Measurements from ENCODE around the gene NSMF.

- TF ChIP-seq, protein P1, sequence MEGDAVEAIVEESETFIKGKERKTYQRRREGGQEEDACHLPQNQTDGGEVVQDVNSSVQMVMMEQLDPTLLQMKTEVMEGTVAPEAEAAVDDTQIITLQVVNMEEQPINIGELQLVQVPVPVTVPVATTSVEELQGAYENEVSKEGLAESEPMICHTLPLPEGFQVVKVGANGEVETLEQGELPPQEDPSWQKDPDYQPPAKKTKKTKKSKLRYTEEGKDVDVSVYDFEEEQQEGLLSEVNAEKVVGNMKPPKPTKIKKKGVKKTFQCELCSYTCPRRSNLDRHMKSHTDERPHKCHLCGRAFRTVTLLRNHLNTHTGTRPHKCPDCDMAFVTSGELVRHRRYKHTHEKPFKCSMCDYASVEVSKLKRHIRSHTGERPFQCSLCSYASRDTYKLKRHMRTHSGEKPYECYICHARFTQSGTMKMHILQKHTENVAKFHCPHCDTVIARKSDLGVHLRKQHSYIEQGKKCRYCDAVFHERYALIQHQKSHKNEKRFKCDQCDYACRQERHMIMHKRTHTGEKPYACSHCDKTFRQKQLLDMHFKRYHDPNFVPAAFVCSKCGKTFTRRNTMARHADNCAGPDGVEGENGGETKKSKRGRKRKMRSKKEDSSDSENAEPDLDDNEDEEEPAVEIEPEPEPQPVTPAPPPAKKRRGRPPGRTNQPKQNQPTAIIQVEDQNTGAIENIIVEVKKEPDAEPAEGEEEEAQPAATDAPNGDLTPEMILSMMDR (conservative IDR thresholded peaks at IDR 0.05; ENCODE audit: low read depth, low read length): no peak
- TF ChIP-seq EZH2 (IDR thresholded peaks at IDR 0.05; ENCODE audit: borderline replicate concordance, low read depth, low read length, poor library complexity, severe bottlenecking): no peak
Observed at GRCh38 chr9:137423514-137424291, 35.4 kb downstream of the NSMF start.
